GM12864 (cell line): ENCODE measurements around the gene GOSR1.

ENCODE experiments used
- DNase-seq: peaks from one replicate; pipeline ENCODE4 v3.0.0-alpha.2; 2011; ENCODE audit warnings: low read depth
- H3K4me3 ChIP-seq: 2 replicates; pipeline ENCODE4 v1.5.1; 2011; ENCODE audit warnings: mild to moderate bottlenecking, low read depth, low read length, control low read depth
- TF ChIP-seq, protein P1 (sequence below): IDR thresholded peaks from 2 replicates; pipeline ENCODE4 v1.5.1; 2011; ENCODE audit warnings: low read depth, mild to moderate bottlenecking, moderate library complexity, low read length, control low read depth, inconsistent platforms; ENCODE audit errors: missing control alignments

The GOSR1 gene

GRCh38 chr17:30554839-30555751, 77.9 kb downstream of the GOSR1 start:
- no peak overlapping the region for H3K4me3 ChIP-seq
- TF ChIP-seq, protein P1, sequence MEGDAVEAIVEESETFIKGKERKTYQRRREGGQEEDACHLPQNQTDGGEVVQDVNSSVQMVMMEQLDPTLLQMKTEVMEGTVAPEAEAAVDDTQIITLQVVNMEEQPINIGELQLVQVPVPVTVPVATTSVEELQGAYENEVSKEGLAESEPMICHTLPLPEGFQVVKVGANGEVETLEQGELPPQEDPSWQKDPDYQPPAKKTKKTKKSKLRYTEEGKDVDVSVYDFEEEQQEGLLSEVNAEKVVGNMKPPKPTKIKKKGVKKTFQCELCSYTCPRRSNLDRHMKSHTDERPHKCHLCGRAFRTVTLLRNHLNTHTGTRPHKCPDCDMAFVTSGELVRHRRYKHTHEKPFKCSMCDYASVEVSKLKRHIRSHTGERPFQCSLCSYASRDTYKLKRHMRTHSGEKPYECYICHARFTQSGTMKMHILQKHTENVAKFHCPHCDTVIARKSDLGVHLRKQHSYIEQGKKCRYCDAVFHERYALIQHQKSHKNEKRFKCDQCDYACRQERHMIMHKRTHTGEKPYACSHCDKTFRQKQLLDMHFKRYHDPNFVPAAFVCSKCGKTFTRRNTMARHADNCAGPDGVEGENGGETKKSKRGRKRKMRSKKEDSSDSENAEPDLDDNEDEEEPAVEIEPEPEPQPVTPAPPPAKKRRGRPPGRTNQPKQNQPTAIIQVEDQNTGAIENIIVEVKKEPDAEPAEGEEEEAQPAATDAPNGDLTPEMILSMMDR: peak; percentile 24
- DNase-seq: no peak

DNA sequence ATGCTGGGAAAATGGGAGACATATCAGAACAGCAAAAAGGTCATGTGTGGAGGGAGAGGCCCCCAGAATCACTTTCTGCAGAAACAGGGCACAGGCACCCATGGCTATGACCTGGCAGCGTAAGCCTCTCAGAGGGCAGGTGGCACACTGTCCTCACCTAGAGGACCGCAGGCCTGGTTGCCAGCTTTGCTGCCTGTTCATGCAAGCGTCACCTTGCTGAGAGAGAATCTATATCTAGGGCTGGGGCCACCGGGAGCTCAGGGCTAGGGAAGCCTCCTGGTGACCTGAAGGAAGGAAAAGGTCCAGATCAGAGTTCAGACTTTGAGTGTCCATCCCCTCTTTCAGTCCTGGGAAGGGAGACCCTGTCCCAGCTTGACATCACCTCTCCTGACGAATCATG, 78.7 kb downstream of the GOSR1 start:
- TF ChIP-seq, protein P1: no peak
- DNase-seq: no peak
- no peak overlapping the region for H3K4me3 ChIP-seq

DNA sequence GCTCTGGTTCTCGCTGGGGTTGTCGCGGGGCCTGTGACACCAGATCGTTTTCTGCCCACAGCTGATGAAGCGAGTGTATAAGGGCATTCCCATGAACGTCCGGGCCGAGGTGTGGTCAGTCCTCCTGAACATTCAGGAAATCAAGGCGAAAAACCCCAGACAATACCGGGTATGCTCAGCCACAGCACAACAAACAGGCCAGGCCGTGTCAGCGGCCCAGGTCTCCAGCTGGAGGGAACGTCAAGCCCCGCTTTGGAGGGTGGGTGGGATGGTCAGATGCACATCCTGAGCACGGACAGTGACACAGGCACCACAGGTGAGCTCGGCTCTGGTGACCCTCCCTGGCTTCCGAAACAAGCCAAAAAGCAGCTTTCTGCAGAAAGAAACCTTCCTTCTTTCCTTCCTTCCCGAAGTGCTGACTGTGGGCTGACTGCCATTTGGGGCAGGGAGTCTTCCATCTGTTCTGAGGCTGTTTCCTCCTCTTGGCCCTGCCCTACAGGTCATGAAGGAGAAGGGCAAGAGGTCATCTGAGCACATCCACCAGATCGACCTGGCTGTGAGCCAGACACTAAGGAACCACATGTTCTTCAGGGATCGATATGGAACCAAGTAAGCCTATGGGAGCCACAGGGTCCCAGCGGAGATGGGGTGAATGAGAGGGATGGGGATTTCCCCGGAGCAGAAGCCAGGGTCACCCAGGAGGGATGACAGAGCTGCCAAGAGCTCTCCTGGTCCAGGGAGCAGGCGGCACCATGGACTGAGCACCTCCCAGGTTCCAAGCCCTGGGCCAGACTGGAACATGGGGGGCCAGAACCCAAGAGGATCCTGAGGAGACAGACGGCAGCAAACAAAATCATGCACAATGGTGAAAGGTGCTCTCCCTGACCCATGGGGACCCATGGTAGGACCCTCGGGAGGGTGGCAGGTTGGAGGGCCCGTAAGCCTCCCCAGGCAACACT, 79.4 kb downstream of the GOSR1 start:
- no peak for DNase-seq

DNA sequence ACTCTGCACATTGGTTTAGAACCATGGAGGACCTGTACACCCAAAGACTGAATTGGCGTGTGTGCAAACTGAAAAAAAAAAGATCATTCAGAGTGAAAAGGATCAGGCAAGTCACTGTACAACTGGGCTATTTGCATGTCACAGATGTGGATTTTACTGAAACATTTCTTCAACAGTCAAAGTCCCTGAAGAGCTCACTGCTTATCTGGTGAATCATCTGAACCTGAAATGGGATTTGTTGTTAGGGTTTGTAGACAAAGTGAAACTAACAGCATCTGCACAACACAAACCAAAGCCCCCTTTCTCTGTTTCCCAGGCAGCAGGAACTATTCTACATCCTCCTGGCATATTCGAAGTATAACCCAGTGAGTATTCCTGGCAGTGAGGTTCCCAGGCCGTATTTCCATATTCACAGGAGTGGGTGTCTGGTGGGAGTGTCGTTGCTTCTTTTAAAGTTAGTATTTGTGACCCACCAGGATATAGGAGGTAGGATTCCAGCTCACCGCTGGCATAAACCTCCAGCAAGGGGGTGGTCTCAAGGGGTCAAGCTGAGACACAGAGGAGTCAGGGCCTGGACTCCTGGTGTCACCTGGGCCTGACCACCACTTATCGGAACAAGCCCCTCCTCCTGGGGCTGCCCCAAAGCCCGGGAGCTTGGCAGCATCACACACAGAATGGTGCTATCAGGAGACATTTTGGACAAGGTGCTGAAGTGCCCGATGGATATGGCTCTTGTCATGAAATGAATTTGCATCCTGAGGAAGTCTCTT, 80.9 kb downstream of the GOSR1 start:
- no peak for DNase-seq
- no peak overlapping the region for H3K4me3 ChIP-seq
- TF ChIP-seq, protein P1: no peak

More for the DNA sequence above, 79.4 kb downstream of the GOSR1 start:
- TF ChIP-seq, protein P1: no peak
- no peak overlapping the region for H3K4me3 ChIP-seq

GRCh38 chr17:30558686-30559545, 81.7 kb downstream of the GOSR1 start:
- DNase-seq: no peak
- TF ChIP-seq, protein P1: no peak
- no peak overlapping the region for H3K4me3 ChIP-seq
